HL-60/S4 (cell line): ENCODE results near the gene FOXD1.
"Not testable (repeated sequence)": the region's sequence is repeated elsewhere in the genome, so short reads cannot be mapped to it uniquely, and the experiment has no call there.

Experiments
- in situ Hi-C: fragments of 300-500 bp; cut with MboI; formaldehyde crosslinking; loops from 2 replicates; pipeline ENCODE4 v1.14.3; 2022; ENCODE audit warnings: low sequenced_read_pairs

Gene FOXD1

GRCh38 chr5:73418244-73418691 is 30.3 kb downstream of the FOXD1 start:
- in situ Hi-C loops: no loop called here

GRCh38 chr5:73417303-73418034 is 31.1 kb downstream of the FOXD1 start:
- in situ Hi-C loops: no loop called here

GRCh38 chr5:73415617-73416016 is 33.0 kb downstream of the FOXD1 start:
- in situ Hi-C loops: no loop called here

- in situ Hi-C loops: no loop called here
Observed at GRCh38 chr5:73415171-73415570, 33.4 kb downstream of the FOXD1 start.

- in situ Hi-C loops: no loop called here
Observed at GRCh38 chr5:73412597-73412988, 36.0 kb downstream of the FOXD1 start.

- in situ Hi-C loops: no loop called here
Observed at GRCh38 chr5:73411936-73412596, 36.5 kb downstream of the FOXD1 start.

- in situ Hi-C loops: not testable (repeated sequence)
Observed at GRCh38 chr5:73409927-73410326, 38.6 kb downstream of the FOXD1 start.

GRCh38 chr5:73405691-73406090 is 42.9 kb downstream of the FOXD1 start:
- in situ Hi-C loops: no loop called here

GRCh38 chr5:73399775-73400174 is 48.8 kb downstream of the FOXD1 start:
- in situ Hi-C loops: no loop called here
